ENCODE results near the gene FLNB.

GRCh38 chr3:58074116-58074715 lies 66.0 kb downstream of the FLNB start:
- TF ChIP-seq, protein P1, sequence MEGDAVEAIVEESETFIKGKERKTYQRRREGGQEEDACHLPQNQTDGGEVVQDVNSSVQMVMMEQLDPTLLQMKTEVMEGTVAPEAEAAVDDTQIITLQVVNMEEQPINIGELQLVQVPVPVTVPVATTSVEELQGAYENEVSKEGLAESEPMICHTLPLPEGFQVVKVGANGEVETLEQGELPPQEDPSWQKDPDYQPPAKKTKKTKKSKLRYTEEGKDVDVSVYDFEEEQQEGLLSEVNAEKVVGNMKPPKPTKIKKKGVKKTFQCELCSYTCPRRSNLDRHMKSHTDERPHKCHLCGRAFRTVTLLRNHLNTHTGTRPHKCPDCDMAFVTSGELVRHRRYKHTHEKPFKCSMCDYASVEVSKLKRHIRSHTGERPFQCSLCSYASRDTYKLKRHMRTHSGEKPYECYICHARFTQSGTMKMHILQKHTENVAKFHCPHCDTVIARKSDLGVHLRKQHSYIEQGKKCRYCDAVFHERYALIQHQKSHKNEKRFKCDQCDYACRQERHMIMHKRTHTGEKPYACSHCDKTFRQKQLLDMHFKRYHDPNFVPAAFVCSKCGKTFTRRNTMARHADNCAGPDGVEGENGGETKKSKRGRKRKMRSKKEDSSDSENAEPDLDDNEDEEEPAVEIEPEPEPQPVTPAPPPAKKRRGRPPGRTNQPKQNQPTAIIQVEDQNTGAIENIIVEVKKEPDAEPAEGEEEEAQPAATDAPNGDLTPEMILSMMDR (conservative IDR thresholded peaks at IDR 0.05; ENCODE audit: low read depth, low read length) = no peak
- TF ChIP-seq EZH2 (IDR thresholded peaks at IDR 0.05; ENCODE audit: borderline replicate concordance, low read depth, low read length, poor library complexity, severe bottlenecking) = no peak

All from A673 (cell line).